Measurements from ENCODE around the gene GAD1.

GRCh38 chr2:170823088-170823897 is 6.6 kb downstream of the GAD1 start:
- no peak for TF ChIP-seq ZFX (IDR thresholded peaks at IDR 0.05; ENCODE audit: borderline replicate concordance)
- TF ChIP-seq CTCF (IDR thresholded peaks at IDR 0.05), result no peak

Data from 22Rv1 (cell line).